ENCODE results near the gene CSRP2. TPM values are rescaled to one million over a fixed set of nuclear protein-coding genes. Genes with fewer than 3 reads are reported as not detected.

Gene CSRP2
- polyA plus RNA-seq, 1 donor from 2014 or later = 67.2 TPM

GRCh38 chr12:76925135-76925534 is 46.3 kb upstream of the CSRP2 start:
- H3K4me3 ChIP-seq (ENCODE audit: low read length) = no peak overlapping the region

GRCh38 chr12:76922866-76923265 is 44.0 kb upstream of the CSRP2 start:
- Histone ChIP-seq H4K20me1 (ENCODE audit: insufficient read depth) (no peaks in the 10 kb centered on the region), H2AFZ (ENCODE audit: low read depth, low read length) (no peak overlapping the region), H3K9me2 (ENCODE audit: insufficient read depth, low read length) (no peaks in the 10 kb centered on the region), H3F3A (ENCODE audit: insufficient read depth, low read length, poor library complexity, severe bottlenecking) (no peaks in the 10 kb centered on the region), H3K9ac (ENCODE audit: low read length) (no peak overlapping the region), H3K4me2 (ENCODE audit: low read length) (no peak overlapping the region), H3K79me2 (replicated peaks; ENCODE audit: insufficient read depth, low read length) (no peaks in the 10 kb centered on the region), H3K4me3 (ENCODE audit: low read length) (no peak overlapping the region), H3K27ac (ENCODE audit: low read length) (no peak overlapping the region), H3K9me3 (ENCODE audit: low read length) (no peaks in the 10 kb centered on the region), H3K27me3 (ENCODE audit: insufficient read depth, low read depth, low read length) (no peaks in the 10 kb centered on the region), H3K36me3 (ENCODE audit: insufficient read depth, low read length) (no peaks in the 10 kb centered on the region)
- TF ChIP-seq CTCF (IDR thresholded peaks at IDR 0.05; ENCODE audit: poor library complexity, severe bottlenecking) = no peak
- no peak for TF ChIP-seq MXI1 (conservative IDR thresholded peaks at IDR 0.05; ENCODE audit: poor library complexity, severe bottlenecking)
- no peak for TF ChIP-seq POLR2AphosphoS5 (IDR thresholded peaks at IDR 0.05)
- TF ChIP-seq REST (IDR thresholded peaks at IDR 0.05; ENCODE audit: borderline replicate concordance) = no peak

More at GRCh38 chr12:76925135-76925534, 46.3 kb upstream of the CSRP2 start:
- Histone ChIP-seq H3K9ac (ENCODE audit: low read length) (no peak overlapping the region), H3K27me3 (ENCODE audit: insufficient read depth, low read depth, low read length) (no peaks in the 10 kb centered on the region), H3K4me2 (ENCODE audit: low read length) (no peak overlapping the region), H3K79me2 (replicated peaks; ENCODE audit: insufficient read depth, low read length) (no peaks in the 10 kb centered on the region), H3K9me3 (ENCODE audit: low read length) (no peaks in the 10 kb centered on the region), H2AFZ (ENCODE audit: low read depth, low read length) (no peak overlapping the region), H3K36me3 (ENCODE audit: insufficient read depth, low read length) (no peaks in the 10 kb centered on the region), H3F3A (ENCODE audit: insufficient read depth, low read length, poor library complexity, severe bottlenecking) (no peaks in the 10 kb centered on the region), H3K9me2 (ENCODE audit: insufficient read depth, low read length) (no peaks in the 10 kb centered on the region), H4K20me1 (ENCODE audit: insufficient read depth) (no peaks in the 10 kb centered on the region), H3K27ac (ENCODE audit: low read length) (no peak overlapping the region)
- no peak for TF ChIP-seq EZH2 (IDR thresholded peaks at IDR 0.05; ENCODE audit: borderline replicate concordance, insufficient read depth, low read length, poor library complexity, severe bottlenecking)
- TF ChIP-seq SMC3 (conservative IDR thresholded peaks at IDR 0.05; ENCODE audit: poor library complexity) = no peak
- no peak for TF ChIP-seq TAF1 (IDR thresholded peaks at IDR 0.05; ENCODE audit: low read depth)

GRCh38 chr12:76921891-76922664 is 43.3 kb upstream of the CSRP2 start:
- no peaks in the 10 kb centered on the region for H3K9me2 ChIP-seq (ENCODE audit: insufficient read depth, low read length)
- H3F3A ChIP-seq (ENCODE audit: insufficient read depth, low read length, poor library complexity, severe bottlenecking) = no peaks in the 10 kb centered on the region
- no peak overlapping the region for H3K4me3 ChIP-seq (ENCODE audit: low read length)
- H3K79me2 ChIP-seq (replicated peaks; ENCODE audit: insufficient read depth, low read length) = no peaks in the 10 kb centered on the region
- no peak overlapping the region for H3K9ac ChIP-seq (ENCODE audit: low read length)
- no peak overlapping the region for H3K4me2 ChIP-seq (ENCODE audit: low read length)
- H3K9me3 ChIP-seq (ENCODE audit: low read length) = no peaks in the 10 kb centered on the region
- no peak overlapping the region for H2AFZ ChIP-seq (ENCODE audit: low read depth, low read length)
- TF ChIP-seq REST (IDR thresholded peaks at IDR 0.05; ENCODE audit: borderline replicate concordance) (no peak), MXI1 (conservative IDR thresholded peaks at IDR 0.05; ENCODE audit: poor library complexity, severe bottlenecking) (no peak), TAF1 (IDR thresholded peaks at IDR 0.05; ENCODE audit: low read depth) (no peak), RAD21 (conservative IDR thresholded peaks at IDR 0.05) (no peak), CTCF (IDR thresholded peaks at IDR 0.05; ENCODE audit: poor library complexity, severe bottlenecking) (no peak), EZH2 (IDR thresholded peaks at IDR 0.05; ENCODE audit: borderline replicate concordance, insufficient read depth, low read length, poor library complexity, severe bottlenecking) (no peak), POLR2AphosphoS5 (IDR thresholded peaks at IDR 0.05) (no peak)
- H3K27me3 ChIP-seq (ENCODE audit: insufficient read depth, low read depth, low read length) = no peaks in the 10 kb centered on the region
- H3K27ac ChIP-seq (ENCODE audit: low read length) = no peak overlapping the region
- H4K20me1 ChIP-seq (ENCODE audit: insufficient read depth) = no peaks in the 10 kb centered on the region
- H3K36me3 ChIP-seq (ENCODE audit: insufficient read depth, low read length) = no peaks in the 10 kb centered on the region
